Tibial nerve (tissue), 4 donors: ENCODE results near the gene KLK14. TPM values are rescaled to one million over a fixed set of nuclear protein-coding genes. Genes with fewer than 3 reads are reported as not detected.

Experiments
- DNase-seq, 2 donors: peaks; one replicate each; pipeline ENCODE4 v3.0.0-alpha.2; 2019; ENCODE audit warnings: low spot score in 2 of 2
- H3K27ac ChIP-seq, 4 donors: fragments of 200-600 bp; sonication (generic) in 3 of 4; one replicate each; pipeline ENCODE4 v1.5.1; 2017 to 2019; ENCODE audit warnings: mild to moderate bottlenecking in 1 of 4
- H3K27me3 ChIP-seq, 2 donors: fragments of 200-600 bp; sonication (generic) in 1 of 2; one replicate each; pipeline versions ENCODE4 v1.5.1 to v1.6.0; 2017 to 2019
- H3K36me3 ChIP-seq, 3 donors: fragments of 200-600 bp; sonication (generic); one replicate each; pipeline ENCODE4 v1.5.1; 2018 to 2019
- H3K4me1 ChIP-seq, 4 donors: fragments of 200-600 bp; sonication (generic) in 3 of 4; one replicate each; pipeline ENCODE4 v1.5.1; 2017 to 2019
- H3K4me3 ChIP-seq, 4 donors: fragments of 200-600 bp; sonication (generic) in 3 of 4; one replicate each; pipeline ENCODE4 v1.5.1; 2017 to 2019; ENCODE audit warnings: mild to moderate bottlenecking in 1 of 4, moderate library complexity in 1 of 4
- H3K9me3 ChIP-seq, 4 donors: fragments of 200-600 bp; sonication (generic) in 3 of 4; one replicate each; pipeline ENCODE4 v1.5.1; 2017 to 2019
- CTCF ChIP-seq, 5 experiments: fragments of 200-600 bp in 3 of 5; fragments of 450-650 bp in 2 of 5; sonication (generic) in 3 of 5; IDR thresholded peaks; one replicate each; pipeline ENCODE4 v1.5.1; 2016 to 2019; ENCODE audit warnings: antibody characterized with exemption in 5 of 5, mild to moderate bottlenecking in 3 of 5, moderate library complexity in 2 of 5
- EP300 ChIP-seq, 2 donors: sonication (generic); formaldehyde crosslinking; IDR thresholded peaks; one replicate each; pipeline ENCODE4 v1.6.1; 2017; ENCODE audit warnings: antibody characterized with exemption in 2 of 2, mild to moderate bottlenecking in 1 of 2
- POLR2A ChIP-seq, 2 donors: fragments of 450-650 bp; IDR thresholded peaks; one replicate each; pipeline ENCODE4 v1.6.1; 2017; ENCODE audit warnings: antibody characterized with exemption in 2 of 2, mild to moderate bottlenecking in 2 of 2, moderate library complexity in 2 of 2
- WGBS, 2 donors: methylation state at CpG; one replicate each; pipeline ENCODE4 v1.1.5; 2018; 5-methylcytosine and 5-hydroxymethylcytosine counted together
- total RNA-seq, 4 donors: library from RNA; depleted of rRNA; stranded (reverse); fragments of >200 nt; gene quantifications; one replicate each; pipeline ENCODE4 v1.1.0, GENCODE V29; 2016

The KLK14 gene
- total RNA-seq, 4 donors from 2014 or later = not detected

- peaks cover 0 to 9% of the 10 kb centered on the region in 2 donors for H3K27me3 ChIP-seq
- no peaks in the 10 kb centered on the region for H3K9me3 ChIP-seq
- no peaks in the 10 kb centered on the region for H3K36me3 ChIP-seq
- no peaks in the 10 kb centered on the region for H3K4me1 ChIP-seq
- TF ChIP-seq EP300 (IDR thresholded peaks at IDR 0.05) (no peak), CTCF (IDR thresholded peaks at IDR 0.05) (no peak), POLR2A (IDR thresholded peaks at IDR 0.05) (no peak)
- 48% methylated on average over 4 of the region's 4 CpGs for WGBS, 2 donors
- no peak overlapping the region for H3K4me3 ChIP-seq
- DNase-seq = no peak
- no peak overlapping the region for H3K27ac ChIP-seq
Measured at GRCh38 chr19:51119101-51119500, 36.4 kb upstream of the KLK14 start.

GRCh38 chr19:51116736-51117286 is 34.1 kb upstream of the KLK14 start:
- TF ChIP-seq POLR2A (IDR thresholded peaks at IDR 0.05) (no peak), CTCF (IDR thresholded peaks at IDR 0.05) (no peak), EP300 (IDR thresholded peaks at IDR 0.05) (no peak)
- DNase-seq = no peak

GRCh38 chr19:51114087-51114729 is 31.5 kb upstream of the KLK14 start:
- DNase-seq = no peak
- Histone ChIP-seq H3K27me3 (peaks cover 0 to 9% of the 10 kb centered on the region in 2 donors), H3K36me3 (no peaks in the 10 kb centered on the region), H3K4me3 (no peak overlapping the region), H3K9me3 (no peaks in the 10 kb centered on the region), H3K27ac (no peak overlapping the region), H3K4me1 (no peaks in the 10 kb centered on the region)
- 76 to 84% methylated on average over 6 of the region's 6 CpGs for WGBS, 2 donors
- no peak for TF ChIP-seq POLR2A (IDR thresholded peaks at IDR 0.05)
- no peak for TF ChIP-seq EP300 (IDR thresholded peaks at IDR 0.05)
- TF ChIP-seq CTCF (IDR thresholded peaks at IDR 0.05) = no peak

More at GRCh38 chr19:51116736-51117286, 34.1 kb upstream of the KLK14 start:
- WGBS, 2 donors = 74 to 82% methylated on average over 6 of the region's 6 CpGs
- Histone ChIP-seq H3K36me3 (no peaks in the 10 kb centered on the region), H3K4me3 (no peak overlapping the region), H3K27me3 (peaks cover 0 to 9% of the 10 kb centered on the region in 2 donors), H3K27ac (no peak overlapping the region), H3K9me3 (no peaks in the 10 kb centered on the region), H3K4me1 (no peaks in the 10 kb centered on the region)

- H3K27ac ChIP-seq = no peak overlapping the region
- H3K27me3 ChIP-seq = no peaks in the 10 kb centered on the region
- H3K9me3 ChIP-seq = no peaks in the 10 kb centered on the region
- WGBS, 2 donors = 41 to 47% methylated on average over 6 of the region's 6 CpGs
- TF ChIP-seq EP300 (IDR thresholded peaks at IDR 0.05) = no peak
- no peak for TF ChIP-seq POLR2A (IDR thresholded peaks at IDR 0.05)
- TF ChIP-seq CTCF (IDR thresholded peaks at IDR 0.05) = no peak
- H3K4me3 ChIP-seq = no peak overlapping the region
- H3K4me1 ChIP-seq = peaks cover 0 to 18% (median 8%) of the 10 kb centered on the region in 4 donors
- no peak for DNase-seq
- no peaks in the 10 kb centered on the region for H3K36me3 ChIP-seq
Measured at GRCh38 chr19:51111606-51112005, 28.9 kb upstream of the KLK14 start.

GRCh38 chr19:51110666-51110971 is 27.9 kb upstream of the KLK14 start:
- Histone ChIP-seq H3K4me3 (no peak overlapping the region), H3K4me1 (peaks cover 0 to 24% (median 8%) of the 10 kb centered on the region in 4 donors), H3K27ac (no peak overlapping the region), H3K27me3 (no peaks in the 10 kb centered on the region), H3K9me3 (no peaks in the 10 kb centered on the region), H3K36me3 (peaks cover 0 to 6% (median 0%) of the 10 kb centered on the region in 3 donors)
- 71 to 79% methylated on average over 1 of the region's 1 CpG for WGBS, 2 donors
- DNase-seq = no peak
- TF ChIP-seq CTCF (IDR thresholded peaks at IDR 0.05) (no peak), EP300 (IDR thresholded peaks at IDR 0.05) (no peak), POLR2A (IDR thresholded peaks at IDR 0.05) (no peak)
